Measurements from ENCODE around the gene CAPN15. TPM values are rescaled to one million over a fixed set of nuclear protein-coding genes. Genes with fewer than 3 reads are reported as not detected.

CAPN15 gene
- total RNA-seq, 4 donors from 2014 or later = 50.3 to 249 (median 167) TPM

DNA sequence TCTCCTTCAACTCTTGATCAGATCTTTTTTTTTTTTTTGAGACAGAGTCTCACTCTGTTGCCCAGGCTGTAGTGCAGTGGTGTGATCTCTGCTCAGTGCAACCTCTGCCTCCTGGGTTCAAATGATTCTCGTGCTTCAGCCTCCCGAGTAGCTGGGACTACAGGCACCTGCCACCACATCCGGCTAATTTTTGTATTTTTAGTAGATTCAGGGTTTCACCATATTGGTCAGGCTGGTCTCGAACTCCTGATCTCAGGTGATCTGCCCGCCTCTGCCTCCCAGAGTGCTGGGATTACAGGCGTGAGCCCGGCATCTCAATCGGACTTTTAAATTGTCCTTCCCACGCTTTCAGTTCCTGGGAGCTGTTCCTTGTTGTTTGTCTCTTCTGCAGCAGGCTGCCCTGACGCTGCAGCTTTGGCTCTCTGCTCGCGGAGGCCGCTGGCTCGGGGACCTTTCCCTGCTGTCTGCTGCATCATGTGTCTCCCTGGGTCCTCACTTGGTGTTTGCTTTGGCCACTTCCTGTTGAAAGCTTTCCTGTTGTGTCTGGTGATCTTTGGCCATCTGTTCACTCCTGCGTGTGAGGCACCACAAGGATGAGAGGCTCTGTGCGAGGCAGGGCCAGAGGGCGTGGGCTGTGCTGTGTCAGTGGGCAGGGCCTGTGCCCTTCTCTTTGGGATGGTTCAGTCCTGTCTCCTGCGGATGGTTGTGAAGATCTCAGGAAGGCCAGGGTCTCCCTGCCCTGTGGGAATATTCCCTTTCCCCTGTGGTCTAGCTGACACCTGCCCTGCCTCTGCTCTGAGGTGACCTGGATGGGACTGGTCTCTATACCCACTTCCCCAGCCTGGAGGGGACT lies 18.4 kb upstream of the CAPN15 start:
- peak overlapping the region in 3 of 4 donors; percentile 11 to 55 (median 47) for H3K27ac ChIP-seq
- H3K36me3 ChIP-seq = peaks cover 0 to 40% (median 0%) of the 10 kb centered on the region in 3 donors
- DNase-seq = peak in 2 of 3 donors; percentile 63 to 77
- H3K9me3 ChIP-seq = no peaks in the 10 kb centered on the region
- H3K4me1 ChIP-seq = peaks cover 0 to 5% (median 0%) of the 10 kb centered on the region in 4 donors
- H3K4me3 ChIP-seq = no peak overlapping the region
- no peaks in the 10 kb centered on the region for H3K27me3 ChIP-seq
- peak in 1 of 2 donors; percentile 22 for TF ChIP-seq POLR2A (IDR thresholded peaks at IDR 0.05)
- TF ChIP-seq CTCF (IDR thresholded peaks at IDR 0.05) = no peak

GRCh38 chr16:510066-510825 lies 17.3 kb upstream of the CAPN15 start:
- Histone ChIP-seq H3K27me3 (no peaks in the 10 kb centered on the region), H3K36me3 (peaks cover 0 to 38% (median 0%) of the 10 kb centered on the region in 3 donors), H3K27ac (peak overlapping the region in 1 of 4 donors; percentile 47), H3K4me1 (peaks cover 0 to 5% (median 0%) of the 10 kb centered on the region in 4 donors), H3K4me3 (no peak overlapping the region), H3K9me3 (no peaks in the 10 kb centered on the region)
- DNase-seq = no peak
- TF ChIP-seq CTCF (IDR thresholded peaks at IDR 0.05) (no peak), POLR2A (IDR thresholded peaks at IDR 0.05) (no peak)

GRCh38 chr16:512802-513201 lies 14.7 kb upstream of the CAPN15 start:
- TF ChIP-seq POLR2A (IDR thresholded peaks at IDR 0.05) (no peak), CTCF (IDR thresholded peaks at IDR 0.05) (no peak)
- H3K4me1 ChIP-seq = peaks cover 0 to 5% (median 0%) of the 10 kb centered on the region in 4 donors
- DNase-seq = no peak
- no peaks in the 10 kb centered on the region for H3K9me3 ChIP-seq
- no peak overlapping the region for H3K4me3 ChIP-seq
- H3K27me3 ChIP-seq = no peaks in the 10 kb centered on the region
- H3K36me3 ChIP-seq = peaks cover 0 to 37% (median 0%) of the 10 kb centered on the region in 3 donors
- no peak overlapping the region for H3K27ac ChIP-seq

DNA sequence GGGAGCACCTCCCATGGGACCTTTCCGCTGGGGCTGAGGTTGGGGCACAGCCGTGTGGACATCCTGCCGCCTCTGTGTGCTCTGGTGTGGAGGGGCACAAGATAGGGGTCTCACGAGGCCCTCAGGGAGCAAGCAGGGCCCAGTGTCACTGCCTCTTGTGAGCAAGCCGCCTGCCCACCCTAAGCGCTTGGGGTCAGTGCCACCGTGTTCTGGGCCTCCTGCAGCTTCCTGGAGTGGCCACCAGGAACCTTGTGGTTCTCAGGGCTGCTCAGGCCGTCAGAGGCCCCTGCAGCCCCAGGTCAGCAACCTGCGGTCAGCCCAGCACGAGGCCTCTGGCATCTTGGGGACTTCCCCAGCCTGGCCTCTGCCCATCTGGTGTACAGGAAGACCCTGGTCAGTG lies 13.6 kb upstream of the CAPN15 start:
- Histone ChIP-seq H3K4me3 (no peak overlapping the region), H3K9me3 (no peaks in the 10 kb centered on the region), H3K27me3 (no peaks in the 10 kb centered on the region), H3K36me3 (peaks cover 0 to 45% (median 0%) of the 10 kb centered on the region in 3 donors), H3K4me1 (peaks cover 0 to 5% (median 0%) of the 10 kb centered on the region in 4 donors), H3K27ac (no peak overlapping the region)
- no peak for DNase-seq
- TF ChIP-seq CTCF (IDR thresholded peaks at IDR 0.05) (no peak), POLR2A (IDR thresholded peaks at IDR 0.05) (no peak)

DNA sequence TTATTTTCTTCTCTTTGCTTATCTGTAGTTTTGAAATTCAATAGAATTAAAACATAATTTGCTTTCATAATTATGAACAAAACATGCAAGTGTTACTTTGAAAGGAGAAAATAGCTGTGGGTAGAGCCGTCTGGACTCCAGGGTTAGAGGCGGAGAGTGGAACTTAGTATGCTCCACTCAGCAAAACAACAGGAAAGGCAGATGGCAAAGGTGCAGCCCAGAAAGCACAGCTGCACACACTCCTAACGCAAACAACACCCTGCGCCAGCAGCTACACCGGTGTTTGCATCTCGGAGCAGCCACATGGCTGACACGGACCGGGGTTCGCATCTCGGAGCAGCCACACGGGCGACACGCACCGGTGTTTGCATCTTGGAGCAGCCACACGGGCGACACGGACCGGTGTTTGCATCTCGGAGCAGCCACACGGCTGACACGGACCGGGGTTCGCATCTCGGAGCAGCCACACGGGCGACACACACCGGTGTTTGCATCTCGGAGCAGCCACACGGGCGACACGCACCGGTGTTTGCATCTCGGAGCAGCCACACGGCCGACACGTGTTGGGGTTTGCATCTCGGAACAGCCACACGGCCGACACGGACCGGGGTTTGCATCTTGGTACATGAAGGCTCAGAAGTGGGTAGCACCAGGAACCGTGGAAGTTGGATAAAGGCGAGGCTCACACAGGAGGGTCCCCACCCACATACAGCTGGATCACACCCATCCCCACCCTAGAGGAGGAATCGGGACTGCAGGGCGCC lies 12.2 kb upstream of the CAPN15 start:
- no peak overlapping the region for H3K27ac ChIP-seq
- TF ChIP-seq CTCF (IDR thresholded peaks at IDR 0.05) (no peak), POLR2A (IDR thresholded peaks at IDR 0.05) (no peak)
- no peak for DNase-seq
- peaks cover 0 to 56% (median under 1%) of the 10 kb centered on the region in 3 donors for H3K36me3 ChIP-seq
- no peaks in the 10 kb centered on the region for H3K4me1 ChIP-seq
- no peaks in the 10 kb centered on the region for H3K9me3 ChIP-seq
- no peaks in the 10 kb centered on the region for H3K27me3 ChIP-seq
- no peak overlapping the region for H3K4me3 ChIP-seq

Data from Peyer's patch (tissue), 4 donors.